ENCODE results near the gene PPP2R5D.

GRCh38 chr6:42962502-42963178 lies 21.7 kb upstream of the PPP2R5D start:
- TF ChIP-seq GATA3 (IDR thresholded peaks at IDR 0.05; ENCODE audit: low read depth, low read length) (no peak), GATA2 (IDR thresholded peaks at IDR 0.05; ENCODE audit: low read depth, low read length) (no peak)
